LNCAP (cell line): ENCODE data around the gene SYF2.
A peak's percentile ranks its signal among the peaks of the same experiment; 100 is the strongest.

Experiments used
- CTCF ChIP-seq: fragments of 450-650 bp; IDR thresholded peaks from 2 replicates; pipeline ENCODE4 v1.5.1; 2017; ENCODE audit warnings: mild to moderate bottlenecking

The SYF2 gene

GRCh38 chr1:25204797-25205480, 27.4 kb downstream of the SYF2 start:
- TF ChIP-seq CTCF: peak; percentile 48

GRCh38 chr1:25201006-25201405, 31.3 kb downstream of the SYF2 start:
- TF ChIP-seq CTCF: no peak

- TF ChIP-seq CTCF: no peak
Observed at GRCh38 chr1:25199819-25200620, 32.3 kb downstream of the SYF2 start.

GRCh38 chr1:25198663-25199252, 33.5 kb downstream of the SYF2 start:
- TF ChIP-seq CTCF: no peak

GRCh38 chr1:25197982-25198662, 34.2 kb downstream of the SYF2 start:
- TF ChIP-seq CTCF: no peak

- TF ChIP-seq CTCF: no peak
Observed at GRCh38 chr1:25197235-25197975, 34.9 kb downstream of the SYF2 start.

- no peak for TF ChIP-seq CTCF
Observed at GRCh38 chr1:25196830-25197229, 35.5 kb downstream of the SYF2 start.
